DND-41 (cell line): ENCODE results near the gene PHLPP1.

Source experiments
- ATAC-seq: fragments of 200-7000 bp; cut with Tn5 transposase; 3 replicates; pipeline ENCODE4 v1.9.1; 2021; ENCODE audit warnings: low read depth; ENCODE audit not compliant: insufficient read depth
- DNase-seq: peaks from one replicate; pipeline ENCODE4 v3.0.0-alpha.2; 2020
- H2AFZ ChIP-seq: 2 replicates; pipeline ENCODE4 v1.6.0; 2012; ENCODE audit warnings: low read depth, low read length
- H3K27ac ChIP-seq: 2 replicates; pipeline ENCODE4 v1.5.1; 2012; ENCODE audit warnings: low read length, inconsistent platforms
- H3K27me3 ChIP-seq: fragments of 200-600 bp; sonication (generic); 2 replicates; pipeline ENCODE4 v1.6.0; 2012; ENCODE audit warnings: low read length, mild to moderate bottlenecking, inconsistent platforms; ENCODE audit not compliant: insufficient read depth, poor library complexity
- H3K36me3 ChIP-seq: 2 replicates; pipeline ENCODE4 v1.5.1; 2012; ENCODE audit warnings: low read length, inconsistent platforms; ENCODE audit not compliant: insufficient read depth
- H3K4me1 ChIP-seq: 2 replicates; pipeline ENCODE4 v1.5.1; 2012; ENCODE audit warnings: mild to moderate bottlenecking, low read length; ENCODE audit not compliant: insufficient read depth
- H3K4me2 ChIP-seq: 2 replicates; pipeline ENCODE4 v1.6.0; 2012; ENCODE audit warnings: mild to moderate bottlenecking, moderate library complexity, low read length, inconsistent platforms; ENCODE audit not compliant: insufficient read depth
- H3K4me3 ChIP-seq, 2 experiments: fragments of 200-600 bp in 1 of 2; shearing (Covaris generic) in 1 of 2; 2 replicates each; pipeline ENCODE4 v1.5.1; 2012 to 2016; ENCODE audit warnings: inconsistent platforms in 2 of 2, low read length in 2 of 2, mild to moderate bottlenecking in 2 of 2, low read depth in 1 of 2, moderate library complexity in 1 of 2
- H3K79me2 ChIP-seq: 2 replicates; pipeline ENCODE4 v1.6.0; 2012; ENCODE audit warnings: low read length, inconsistent platforms; ENCODE audit not compliant: insufficient read depth
- H3K9ac ChIP-seq: 2 replicates; pipeline ENCODE4 v1.6.0; 2012; ENCODE audit warnings: low read depth, mild to moderate bottlenecking, inconsistent platforms, low read length, moderate library complexity
- H3K9me3 ChIP-seq: 2 replicates; pipeline ENCODE4 v1.5.1; 2012; ENCODE audit warnings: low read length, moderate library complexity, mild to moderate bottlenecking, inconsistent platforms; ENCODE audit not compliant: insufficient read depth, severe bottlenecking
- H4K20me1 ChIP-seq: 2 replicates; pipeline ENCODE4 v1.6.0; 2012; ENCODE audit warnings: low read length; ENCODE audit not compliant: insufficient read depth
- CTCF ChIP-seq: IDR thresholded peaks from 2 replicates; pipeline ENCODE4 v1.5.1; 2012; ENCODE audit warnings: borderline replicate concordance, low read length, moderate library complexity, mild to moderate bottlenecking; ENCODE audit not compliant: poor library complexity, severe bottlenecking; ENCODE audit errors: extremely low read depth
- EZH2 ChIP-seq: IDR thresholded peaks from 3 replicates; pipeline ENCODE4 v1.6.1; 2012; ENCODE audit warnings: borderline replicate concordance, low read depth, mild to moderate bottlenecking, moderate library complexity, low read length, inconsistent platforms; ENCODE audit not compliant: severe bottlenecking

The PHLPP1 gene

GRCh38 chr18:62991959-62992358, 276.6 kb downstream of the PHLPP1 start:
- no peak overlapping the region for H3K27ac ChIP-seq
- no peak overlapping the region for H3K4me3 ChIP-seq
- no peaks in the 10 kb centered on the region for H4K20me1 ChIP-seq
- TF ChIP-seq CTCF (peak; percentile 41), EZH2 (no peak)
- H3K36me3 ChIP-seq: no peaks in the 10 kb centered on the region
- H3K27me3 ChIP-seq: no peaks in the 10 kb centered on the region
- no peak overlapping the region for H3K9ac ChIP-seq
- no peaks in the 10 kb centered on the region for H3K79me2 ChIP-seq
- no peak overlapping the region for H3K4me2 ChIP-seq
- H3K9me3 ChIP-seq: no peaks in the 10 kb centered on the region
- no peak for ATAC-seq
- H2AFZ ChIP-seq: no peak overlapping the region
- DNase-seq: no peak
- no peaks in the 10 kb centered on the region for H3K4me1 ChIP-seq

GRCh38 chr18:62992877-62993365, 277.6 kb downstream of the PHLPP1 start:
- no peak overlapping the region for H3K27ac ChIP-seq
- H3K4me2 ChIP-seq: no peak overlapping the region
- no peak for DNase-seq

GRCh38 chr18:62996566-62996965, 281.2 kb downstream of the PHLPP1 start:
- Histone ChIP-seq H3K36me3 (no peaks in the 10 kb centered on the region), H3K79me2 (no peaks in the 10 kb centered on the region), H3K27me3 (no peaks in the 10 kb centered on the region), H3K4me2 (no peak overlapping the region), H4K20me1 (no peaks in the 10 kb centered on the region), H3K4me1 (no peaks in the 10 kb centered on the region), H3K9me3 (no peaks in the 10 kb centered on the region), H3K27ac (no peak overlapping the region), H3K9ac (no peak overlapping the region), H2AFZ (no peak overlapping the region), H3K4me3 (no peak overlapping the region)
- DNase-seq (no peak), ATAC-seq (no peak)
- no peak for TF ChIP-seq EZH2
- TF ChIP-seq CTCF: no peak

More at GRCh38 chr18:62992877-62993365, 277.6 kb downstream of the PHLPP1 start:
- Histone ChIP-seq H3K9ac (no peak overlapping the region), H3K4me3 (no peak overlapping the region), H3K36me3 (no peaks in the 10 kb centered on the region), H3K27me3 (no peaks in the 10 kb centered on the region), H3K4me1 (no peaks in the 10 kb centered on the region), H2AFZ (no peak overlapping the region), H3K79me2 (no peaks in the 10 kb centered on the region), H3K9me3 (no peaks in the 10 kb centered on the region), H4K20me1 (no peaks in the 10 kb centered on the region)
- no peak for ATAC-seq
- TF ChIP-seq EZH2 (no peak), CTCF (no peak)

GRCh38 chr18:62997076-62997475, 281.7 kb downstream of the PHLPP1 start:
- no peak overlapping the region for H3K4me2 ChIP-seq
- H3K9ac ChIP-seq: no peak overlapping the region

More at GRCh38 chr18:62997076-62997475, 281.7 kb downstream of the PHLPP1 start:
- Histone ChIP-seq H3K9me3 (no peaks in the 10 kb centered on the region), H3K79me2 (no peaks in the 10 kb centered on the region), H3K27ac (no peak overlapping the region), H3K36me3 (no peaks in the 10 kb centered on the region), H4K20me1 (no peaks in the 10 kb centered on the region), H2AFZ (no peak overlapping the region), H3K4me1 (no peaks in the 10 kb centered on the region), H3K27me3 (no peaks in the 10 kb centered on the region), H3K4me3 (no peak overlapping the region)
- DNase-seq (no peak), ATAC-seq (no peak)
- no peak for TF ChIP-seq EZH2
- TF ChIP-seq CTCF: no peak
